RCC 7860 (cell line): ENCODE results near the gene NPHP4.

ENCODE experiments used
- DNase-seq: peaks from one replicate; pipeline ENCODE4 v3.0.0-alpha.2; 2015; ENCODE audit warnings: low spot score
- FAIRE-seq: peaks from 2 replicates; lab custom pipeline; 2012; peaks lifted over from hg19 to GRCh38; lab: Jason Lieb, UNC

The NPHP4 gene

GRCh38 chr1:5991381-5992025 is 722 bp downstream of the NPHP4 start:
- DNase-seq (no peak), FAIRE-seq (no peak)

GRCh38 chr1:5990913-5991312 is 1.3 kb downstream of the NPHP4 start:
- DNase-seq (no peak), FAIRE-seq (no peak)

- DNase-seq = no peak
- FAIRE-seq = no peak
These were observed 2.4 kb downstream of the NPHP4 start for GRCh38 chr1:5989731-5990271.

- no peak for FAIRE-seq
- DNase-seq = no peak
These were observed 3.0 kb downstream of the NPHP4 start for GRCh38 chr1:5989286-5989605.

- DNase-seq = no peak
- FAIRE-seq = no peak
These were observed 3.5 kb downstream of the NPHP4 start for GRCh38 chr1:5988596-5989285.

- DNase-seq (no peak), FAIRE-seq (no peak)
These were observed 6.2 kb downstream of the NPHP4 start for GRCh38 chr1:5986018-5986417.

- DNase-seq = no peak
- no peak for FAIRE-seq
These were observed 7.0 kb downstream of the NPHP4 start for GRCh38 chr1:5985250-5985649.

GRCh38 chr1:5983361-5984103 is 8.7 kb downstream of the NPHP4 start:
- FAIRE-seq (peak; percentile 60), DNase-seq (peak; percentile 65)

- FAIRE-seq = no peak
These were observed 9.4 kb downstream of the NPHP4 start for GRCh38 chr1:5982868-5983267.

GRCh38 chr1:5982276-5982675 is 9.9 kb downstream of the NPHP4 start:
- DNase-seq = no peak
- no peak for FAIRE-seq

More at GRCh38 chr1:5982868-5983267, 9.4 kb downstream of the NPHP4 start:
- no peak for DNase-seq

- FAIRE-seq (no peak), DNase-seq (no peak)
These were observed 11.2 kb downstream of the NPHP4 start for GRCh38 chr1:5981009-5981380.

- FAIRE-seq = no peak
- DNase-seq = peak; percentile 20
These were observed 11.8 kb downstream of the NPHP4 start for GRCh38 chr1:5980314-5981008.

- FAIRE-seq (no peak), DNase-seq (no peak)
These were observed 12.5 kb downstream of the NPHP4 start for GRCh38 chr1:5979536-5980313.

GRCh38 chr1:5978452-5978851 is 13.8 kb downstream of the NPHP4 start:
- FAIRE-seq = no peak
- DNase-seq = no peak

GRCh38 chr1:5977494-5978444 is 14.5 kb downstream of the NPHP4 start:
- DNase-seq = no peak
- FAIRE-seq = no peak

- FAIRE-seq (no peak), DNase-seq (no peak)
These were observed 15.3 kb downstream of the NPHP4 start for GRCh38 chr1:5976726-5977493.

- FAIRE-seq (no peak), DNase-seq (no peak)
These were observed 16.0 kb downstream of the NPHP4 start for GRCh38 chr1:5976231-5976630.

GRCh38 chr1:5975133-5975880 is 16.9 kb downstream of the NPHP4 start:
- DNase-seq (no peak), FAIRE-seq (no peak)
